ENCODE measurements around the gene ADAMTSL2.

Gene ADAMTSL2

GRCh38 chr9:133602277-133602676 is 67.8 kb downstream of the ADAMTSL2 start:
- in situ Hi-C loops (cut with MboI; ENCODE audit: low sequenced_read_pairs) = no loop called here

GRCh38 chr9:133603135-133603927 is 68.8 kb downstream of the ADAMTSL2 start:
- in situ Hi-C loops (cut with MboI; ENCODE audit: low sequenced_read_pairs) = no loop called here

GRCh38 chr9:133604214-133604613 is 69.7 kb downstream of the ADAMTSL2 start:
- in situ Hi-C loops (cut with MboI; ENCODE audit: low sequenced_read_pairs) = no loop called here

GRCh38 chr9:133604856-133605255 is 70.4 kb downstream of the ADAMTSL2 start:
- in situ Hi-C loops (cut with MboI; ENCODE audit: low sequenced_read_pairs) = no loop called here

GRCh38 chr9:133605446-133605845 is 70.9 kb downstream of the ADAMTSL2 start:
- in situ Hi-C loops (cut with MboI; ENCODE audit: low sequenced_read_pairs) = no loop called here

GRCh38 chr9:133605856-133606707 is 71.6 kb downstream of the ADAMTSL2 start:
- in situ Hi-C loops (cut with MboI; ENCODE audit: low sequenced_read_pairs) = no loop called here

- in situ Hi-C loops (cut with MboI; ENCODE audit: low sequenced_read_pairs) = no loop called here
These were observed 72.2 kb downstream of the ADAMTSL2 start for GRCh38 chr9:133606708-133607025.

GRCh38 chr9:133607381-133607780 is 72.9 kb downstream of the ADAMTSL2 start:
- in situ Hi-C loops (cut with MboI; ENCODE audit: low sequenced_read_pairs) = no loop called here

GRCh38 chr9:133607976-133608375 is 73.5 kb downstream of the ADAMTSL2 start:
- in situ Hi-C loops (cut with MboI; ENCODE audit: low sequenced_read_pairs) = no loop called here

- in situ Hi-C loops (cut with MboI; ENCODE audit: low sequenced_read_pairs) = no loop called here
These were observed 73.9 kb downstream of the ADAMTSL2 start for GRCh38 chr9:133608382-133608781.

- in situ Hi-C loops (cut with MboI; ENCODE audit: low sequenced_read_pairs) = no loop called here
These were observed 74.4 kb downstream of the ADAMTSL2 start for GRCh38 chr9:133608889-133609288.

- in situ Hi-C loops (cut with MboI; ENCODE audit: low sequenced_read_pairs) = no loop called here
These were observed 75.0 kb downstream of the ADAMTSL2 start, which contains the start of gene FAM163B for GRCh38 chr9:133609311-133610098. FAM163B (minus strand) TSS chr9:133609389; CDS start chr9:133580223, 29,166 bp downstream.

- in situ Hi-C loops (cut with MboI; ENCODE audit: low sequenced_read_pairs) = no loop called here
These were observed 76.3 kb downstream of the ADAMTSL2 start for GRCh38 chr9:133610845-133611244.

GRCh38 chr9:133612051-133612450 is 77.5 kb downstream of the ADAMTSL2 start:
- in situ Hi-C loops (cut with MboI; ENCODE audit: low sequenced_read_pairs) = no loop called here

GRCh38 chr9:133612816-133613215 is 78.3 kb downstream of the ADAMTSL2 start:
- in situ Hi-C loops (cut with MboI; ENCODE audit: low sequenced_read_pairs) = no loop called here

GRCh38 chr9:133613432-133613831 is 78.9 kb downstream of the ADAMTSL2 start:
- in situ Hi-C loops (cut with MboI; ENCODE audit: low sequenced_read_pairs) = no loop called here

- in situ Hi-C loops (cut with MboI; ENCODE audit: low sequenced_read_pairs) = no loop called here
These were observed 79.6 kb downstream of the ADAMTSL2 start for GRCh38 chr9:133614056-133614455.

GRCh38 chr9:133614678-133615077 is 80.2 kb downstream of the ADAMTSL2 start:
- in situ Hi-C loops (cut with MboI; ENCODE audit: low sequenced_read_pairs) = no loop called here

GRCh38 chr9:133615186-133615585 is 80.7 kb downstream of the ADAMTSL2 start:
- in situ Hi-C loops (cut with MboI; ENCODE audit: low sequenced_read_pairs) = no loop called here

GRCh38 chr9:133615606-133616188 is 81.2 kb downstream of the ADAMTSL2 start:
- in situ Hi-C loops (cut with MboI; ENCODE audit: low sequenced_read_pairs) = no loop called here
